Ramos (cell line): ENCODE data around the gene HBP1.

Experiments
- in situ Hi-C: fragments of 300-500 bp; cut with MboI; formaldehyde crosslinking; loops from one replicate; pipeline ENCODE4 v1.14.3; 2022; ENCODE audit warnings: low sequenced_read_pairs; ENCODE audit not compliant: unreplicated experiment

The HBP1 gene

DNA sequence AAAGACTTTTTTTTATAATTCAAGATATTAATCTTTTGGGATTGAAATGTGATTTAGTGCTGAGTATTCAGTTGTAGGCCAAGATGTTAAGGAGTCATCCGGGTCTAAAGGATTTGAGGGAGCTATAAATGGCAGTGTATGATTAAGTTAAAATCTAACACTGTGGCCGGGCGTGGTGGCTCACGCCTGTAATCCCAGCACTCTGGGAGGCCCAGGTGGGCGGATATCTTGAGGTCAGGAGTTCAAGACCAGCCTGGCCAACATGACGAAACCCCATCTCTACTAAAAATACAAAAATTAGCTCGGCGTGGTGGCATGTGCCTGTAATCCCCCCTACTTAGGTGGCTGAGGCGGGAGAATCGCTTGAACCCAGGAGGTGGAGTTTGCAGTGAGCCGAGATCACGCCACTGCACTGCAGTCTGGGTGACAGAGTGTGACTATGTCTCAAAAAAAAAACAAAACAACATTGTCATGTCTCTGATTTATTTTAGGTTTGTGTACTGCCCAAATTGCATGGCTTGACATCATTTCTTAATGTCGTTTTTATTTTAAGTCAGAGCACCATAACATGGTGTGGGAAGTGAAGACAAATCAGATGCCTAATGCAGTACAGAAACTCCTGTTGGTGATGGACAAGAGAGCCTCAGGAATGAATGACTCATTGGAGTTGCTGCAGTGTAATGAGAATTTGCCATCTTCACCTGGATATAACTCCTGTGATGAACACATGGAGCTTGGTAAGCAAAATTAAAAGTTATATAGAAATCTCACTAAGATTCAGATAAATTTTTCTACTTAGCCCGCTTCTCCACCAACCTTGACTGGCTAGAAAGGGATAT lies 10.7 kb downstream of the HBP1 start:
- in situ Hi-C loops, result loop anchor here (10.0 to 25.0 kb wide), 2 partner anchors 558 to 695 kb away; partner anchors contain the start of gene CBLL1

DNA sequence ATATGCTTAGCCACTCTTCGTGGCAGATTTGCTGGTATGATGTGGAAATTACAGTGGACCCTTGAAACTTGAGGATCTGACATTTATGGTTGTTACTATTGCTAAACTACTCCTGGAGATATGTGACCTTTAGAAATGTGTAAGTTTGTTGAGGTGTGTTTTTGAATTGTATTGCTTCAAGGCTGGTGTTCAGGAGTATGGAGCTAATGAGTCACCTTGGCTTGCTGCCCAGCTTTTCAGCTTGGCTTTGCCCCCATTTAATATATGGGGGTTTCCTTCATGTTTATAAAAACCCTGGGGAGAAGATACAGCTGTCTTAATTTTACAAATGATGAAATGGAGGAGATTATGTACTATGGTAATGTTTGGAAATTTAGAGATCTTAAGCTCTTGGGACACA lies 11.6 kb downstream of the HBP1 start:
- in situ Hi-C loops, result loop anchor here (10.0 to 25.0 kb wide), 2 partner anchors 557 to 694 kb away; partner anchors contain the start of gene CBLL1

DNA sequence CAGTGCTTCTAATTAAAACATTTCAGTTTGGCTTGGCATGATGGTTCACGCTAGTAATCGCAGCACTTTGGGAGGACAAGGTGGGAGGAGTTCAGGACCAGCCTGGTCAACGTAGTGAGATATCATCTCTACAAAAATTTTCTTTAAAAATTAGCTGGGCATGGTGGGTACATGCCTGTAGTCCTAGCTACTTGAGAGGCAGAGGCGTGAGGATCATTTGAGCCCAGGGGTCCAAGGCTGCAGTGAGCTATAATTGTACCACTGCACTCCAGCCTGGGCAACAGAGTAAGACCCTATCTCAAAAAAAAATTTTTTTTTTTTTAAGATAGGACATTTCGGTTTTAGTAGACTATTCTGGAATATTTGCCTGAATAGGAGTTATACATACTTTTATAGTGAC lies 12.4 kb downstream of the HBP1 start:
- in situ Hi-C loops, result loop anchor here (10.0 to 25.0 kb wide), 2 partner anchors 556 to 694 kb away; partner anchors contain the start of gene CBLL1

DNA sequence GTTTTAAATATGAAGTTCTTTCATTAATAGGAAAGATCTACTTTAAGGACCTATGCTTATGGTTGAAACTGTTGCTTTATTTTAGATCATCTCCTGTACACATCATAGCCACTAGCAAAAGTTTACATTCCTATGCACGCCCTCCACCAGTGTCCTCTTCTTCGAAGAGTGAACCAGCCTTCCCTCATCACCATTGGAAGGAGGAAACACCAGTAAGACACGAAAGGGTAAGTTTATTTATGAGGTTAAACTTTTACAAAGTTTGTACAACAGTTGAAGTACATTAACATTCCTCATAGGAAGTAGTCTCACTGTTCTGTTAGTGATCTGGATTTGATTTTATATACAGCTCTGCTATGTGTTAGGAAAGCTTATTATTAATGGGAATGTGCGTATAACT lies 16.9 kb downstream of the HBP1 start:
- in situ Hi-C loops, result loop anchor here (10.0 to 25.0 kb wide), 2 partner anchors 552 to 689 kb away; partner anchors contain the start of gene CBLL1

DNA sequence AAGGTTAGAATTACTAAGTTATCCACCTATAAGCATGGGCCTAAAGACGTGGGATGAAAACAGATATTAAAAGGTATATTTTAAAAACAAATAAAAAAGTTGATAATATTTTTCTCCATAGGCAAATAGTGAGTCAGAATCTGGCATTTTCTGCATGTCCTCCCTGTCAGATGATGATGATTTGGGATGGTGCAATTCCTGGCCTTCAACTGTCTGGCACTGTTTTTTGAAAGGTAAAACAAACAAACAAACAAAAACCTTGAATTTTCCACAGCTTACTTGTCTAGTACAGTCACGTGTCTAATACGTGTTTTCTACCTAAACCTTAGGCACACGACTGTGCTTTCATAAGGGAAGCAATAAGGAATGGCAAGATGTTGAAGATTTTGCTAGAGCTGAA lies 17.4 kb downstream of the HBP1 start:
- in situ Hi-C loops, result loop anchor here (10.0 to 25.0 kb wide), 2 partner anchors 551 to 689 kb away; partner anchors contain the start of gene CBLL1

DNA sequence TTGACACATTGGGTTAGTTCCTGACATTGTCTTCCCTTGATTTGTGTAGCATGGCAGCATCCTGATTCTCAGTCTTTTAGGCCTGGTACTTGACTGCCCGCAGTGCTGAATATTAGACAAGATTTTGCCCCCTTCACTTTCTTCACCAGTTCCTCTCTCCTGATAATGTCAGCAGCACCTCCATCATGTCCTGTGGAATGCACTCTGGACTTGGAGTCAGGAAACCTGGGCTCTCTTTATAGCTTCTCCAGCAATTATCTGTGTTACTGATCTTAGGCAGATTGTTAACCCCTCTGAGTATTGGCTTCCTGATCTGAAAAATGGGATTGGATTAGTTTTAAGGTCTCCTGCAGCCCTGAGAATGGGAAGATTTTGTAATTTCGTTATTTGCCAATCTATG lies 19.0 kb downstream of the HBP1 start:
- in situ Hi-C loops, result loop anchor here (10.0 to 25.0 kb wide), 2 partner anchors 550 to 687 kb away; partner anchors contain the start of gene CBLL1

DNA sequence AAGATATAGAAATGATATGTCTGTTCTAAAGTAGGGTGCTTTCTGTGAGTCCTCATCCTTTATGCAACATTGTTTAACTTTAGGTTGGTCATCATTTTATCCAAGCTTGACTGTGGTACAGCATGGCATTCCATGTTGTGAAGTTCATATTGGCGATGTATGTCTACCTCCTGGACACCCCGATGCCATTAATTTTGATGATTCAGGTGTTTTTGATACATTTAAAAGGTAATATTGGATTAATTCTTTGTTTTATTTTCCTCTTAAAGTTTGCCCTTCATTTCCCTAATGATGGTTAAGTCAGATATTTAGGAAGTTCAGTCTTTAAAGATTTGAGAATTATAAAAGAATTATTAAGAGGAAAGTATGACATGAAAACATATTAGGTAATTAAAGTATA lies 21.3 kb downstream of the HBP1 start:
- in situ Hi-C loops, result loop anchor here (25.0 kb wide), 1 partner anchor 547 kb away; the partner anchor contains the start of gene CBLL1

DNA sequence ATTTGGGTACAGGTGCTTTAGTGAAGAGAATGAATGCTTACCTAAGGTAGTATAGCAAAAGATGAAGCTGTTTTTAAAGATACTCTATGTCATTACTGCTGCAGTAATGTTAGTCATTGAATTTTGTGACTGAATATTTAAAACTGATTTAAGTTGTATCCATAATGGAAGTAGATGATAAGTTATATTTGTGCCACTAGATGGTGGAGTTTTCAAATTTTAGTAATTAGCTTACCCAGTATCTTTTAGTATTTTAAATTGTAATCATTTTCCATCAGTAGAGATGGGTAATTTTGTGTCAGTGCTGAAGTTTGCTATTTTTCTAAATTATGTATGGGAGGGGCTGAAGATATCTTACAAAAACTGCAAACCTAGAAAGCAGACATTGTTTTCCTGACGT lies 25.2 kb downstream of the HBP1 start:
- in situ Hi-C loops, result loop anchor here (25.0 kb wide), 1 partner anchor 543 kb away; the partner anchor contains the start of gene CBLL1

DNA sequence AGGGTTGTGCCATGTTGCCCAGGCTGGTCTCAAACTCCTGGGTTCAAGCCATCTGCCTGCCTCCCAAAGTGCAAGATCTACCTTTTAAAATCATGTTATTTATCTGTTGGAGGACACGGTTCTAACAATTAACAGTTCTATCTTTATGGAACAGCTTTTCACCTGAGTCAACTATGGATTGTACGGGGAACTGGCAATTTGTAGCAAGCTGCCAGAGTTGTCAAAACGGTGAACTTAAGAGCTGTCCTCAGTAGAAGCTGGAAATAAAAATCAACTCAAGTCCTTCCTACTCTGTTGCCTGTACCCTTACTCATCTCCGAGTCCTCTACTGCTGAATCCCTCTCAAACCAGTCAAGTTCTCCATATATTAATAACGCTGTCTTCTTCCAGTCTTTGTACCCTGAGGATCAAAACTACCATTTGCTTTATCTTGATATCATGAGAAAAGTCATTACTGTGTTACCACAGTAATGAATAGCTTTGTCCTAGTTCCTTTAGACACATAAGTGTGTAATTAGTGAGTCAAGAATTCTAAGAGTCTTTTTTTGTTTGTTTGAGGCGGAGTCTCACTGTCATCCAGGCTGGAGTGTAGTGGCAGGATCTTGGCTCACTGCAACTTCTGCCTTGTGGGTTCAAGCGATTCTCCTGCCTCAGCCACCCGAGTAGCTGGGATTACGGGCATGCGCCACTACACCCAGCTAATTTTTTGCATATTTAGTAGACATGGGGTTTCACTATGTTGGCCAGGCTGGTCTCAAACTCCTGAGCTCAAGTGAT lies 28.2 kb downstream of the HBP1 start:
- in situ Hi-C loops, result loop anchor here (25.0 kb wide), 1 partner anchor 540 kb away; the partner anchor contains the start of gene CBLL1

DNA sequence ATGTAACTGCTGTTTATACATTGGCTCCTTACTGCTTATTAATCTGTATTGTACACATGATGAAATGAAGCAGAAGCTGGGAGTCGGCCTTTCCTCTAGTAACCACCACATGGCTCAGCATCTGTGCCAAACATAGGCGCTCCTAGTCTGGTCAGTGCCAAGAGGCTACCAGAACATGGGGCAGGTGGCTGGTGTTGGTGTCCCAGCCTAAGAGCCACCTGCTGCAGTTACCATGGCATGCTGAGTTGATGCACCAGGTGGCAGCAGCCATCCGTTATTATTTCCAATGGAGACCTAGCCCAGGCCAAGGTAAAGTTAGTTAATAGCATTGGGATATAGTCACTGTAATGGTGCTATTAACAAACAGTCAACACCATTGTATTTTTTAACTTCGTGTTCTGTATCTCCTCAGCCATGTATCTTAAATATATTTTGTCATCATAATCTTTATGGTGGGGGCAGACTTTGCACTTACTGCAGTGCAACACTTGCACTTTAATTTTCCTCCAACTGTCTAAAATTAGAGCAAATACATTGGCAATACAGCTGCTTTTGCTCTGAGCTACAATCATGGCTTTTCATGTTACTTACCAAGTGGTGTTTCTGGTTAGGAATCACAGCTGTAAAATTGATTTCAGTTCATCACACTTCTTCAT lies 33.1 kb downstream of the HBP1 start:
- in situ Hi-C loops, result no loop called here

DNA sequence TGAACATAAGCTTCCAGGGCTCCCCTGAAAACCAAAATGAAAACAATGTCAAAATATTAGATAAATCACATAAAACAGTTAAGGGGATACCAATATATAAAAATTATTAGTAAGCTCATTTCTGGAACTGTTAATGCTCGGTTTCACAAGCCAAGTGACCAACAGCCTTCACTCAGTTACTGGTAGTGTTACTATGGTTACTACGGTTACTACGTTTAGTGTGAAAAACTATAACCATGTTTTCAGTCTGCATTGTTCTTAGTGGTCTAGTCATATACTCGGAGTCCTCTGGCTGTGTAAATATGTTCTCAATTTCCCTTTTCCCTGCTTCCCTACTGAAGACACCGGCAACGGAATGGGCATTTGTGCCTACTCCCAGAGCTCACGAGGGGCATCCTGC lies 34.8 kb downstream of the HBP1 start:
- in situ Hi-C loops, result no loop called here

DNA sequence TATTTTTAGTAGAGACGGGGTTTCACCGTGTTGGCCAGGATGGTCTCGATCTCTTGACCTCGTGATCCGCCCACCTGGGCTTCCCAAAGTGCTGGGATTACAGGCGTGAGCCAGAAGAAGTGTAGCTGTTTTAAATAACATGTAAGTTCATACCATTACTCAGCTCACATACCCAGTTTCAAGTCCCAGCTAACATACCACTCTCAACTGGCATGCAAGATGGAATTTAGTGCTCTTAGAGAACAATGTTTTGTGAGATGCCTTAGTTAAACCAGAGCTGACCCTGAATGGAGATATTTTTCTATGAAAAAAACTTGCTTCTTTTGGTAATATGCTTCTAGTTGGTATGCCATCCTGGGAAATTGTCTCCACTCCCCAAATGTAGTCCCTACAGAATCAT lies 37.3 kb downstream of the HBP1 start:
- in situ Hi-C loops, result no loop called here

DNA sequence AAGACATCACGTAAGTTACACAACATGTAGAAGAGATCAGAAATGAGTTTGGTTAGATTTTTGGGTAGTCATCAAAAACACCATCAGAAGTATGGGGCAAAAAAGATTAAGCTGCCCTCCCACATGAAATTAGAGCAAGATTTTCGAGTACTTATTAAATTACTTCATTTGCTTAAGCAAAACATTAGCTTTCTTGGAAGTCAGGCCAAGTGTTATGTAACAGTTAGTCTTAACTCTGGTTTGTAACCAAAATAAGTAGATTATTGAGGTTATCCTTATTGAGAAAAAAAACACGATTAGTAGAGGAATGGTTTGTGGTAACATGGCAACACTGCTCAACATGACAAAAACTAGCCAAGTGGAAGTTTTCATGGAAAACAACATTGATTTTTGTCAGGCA lies 37.9 kb downstream of the HBP1 start:
- in situ Hi-C loops, result no loop called here

DNA sequence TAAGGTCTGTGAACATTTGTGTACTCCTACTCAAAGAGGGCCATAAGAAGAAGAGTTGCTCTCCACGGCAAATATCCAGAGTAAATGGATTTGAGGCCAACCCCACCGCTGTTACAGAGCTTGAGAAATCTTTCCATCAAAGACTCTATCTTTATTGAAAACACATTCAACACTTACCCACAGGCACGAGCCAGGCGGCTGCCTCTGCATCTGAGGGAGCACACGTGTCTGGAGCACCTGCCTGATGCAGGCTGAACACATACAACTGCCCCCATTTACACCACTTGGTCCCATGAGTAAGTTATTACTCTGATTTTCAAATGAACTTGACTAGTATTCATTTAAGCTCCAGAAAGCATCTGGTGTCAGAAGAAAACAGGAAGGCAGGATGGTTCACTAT lies 38.7 kb downstream of the HBP1 start:
- in situ Hi-C loops, result no loop called here

DNA sequence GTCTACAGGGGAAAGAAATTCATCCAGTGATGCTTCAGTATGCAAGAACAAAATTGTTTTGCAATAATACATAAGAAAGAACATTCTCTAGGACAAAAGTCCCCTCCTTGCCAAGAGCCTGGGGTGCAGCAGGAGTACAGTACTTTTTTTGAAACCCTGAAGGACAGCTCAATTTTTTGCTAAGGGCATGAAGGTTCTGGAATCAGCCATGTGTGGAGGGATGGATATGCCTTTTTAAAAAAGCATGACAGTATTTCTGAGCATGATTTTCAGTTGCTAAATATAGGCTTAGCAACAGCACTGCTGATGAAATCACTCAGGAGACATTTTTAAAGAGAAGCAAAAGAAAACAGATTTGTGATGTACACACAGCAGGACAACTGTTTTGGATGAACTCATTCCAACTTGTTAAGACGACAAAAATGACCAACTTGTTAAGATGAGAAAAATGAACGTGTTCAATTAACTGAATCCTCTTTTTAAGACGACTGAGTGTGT lies 39.3 kb downstream of the HBP1 start:
- in situ Hi-C loops, result no loop called here

DNA sequence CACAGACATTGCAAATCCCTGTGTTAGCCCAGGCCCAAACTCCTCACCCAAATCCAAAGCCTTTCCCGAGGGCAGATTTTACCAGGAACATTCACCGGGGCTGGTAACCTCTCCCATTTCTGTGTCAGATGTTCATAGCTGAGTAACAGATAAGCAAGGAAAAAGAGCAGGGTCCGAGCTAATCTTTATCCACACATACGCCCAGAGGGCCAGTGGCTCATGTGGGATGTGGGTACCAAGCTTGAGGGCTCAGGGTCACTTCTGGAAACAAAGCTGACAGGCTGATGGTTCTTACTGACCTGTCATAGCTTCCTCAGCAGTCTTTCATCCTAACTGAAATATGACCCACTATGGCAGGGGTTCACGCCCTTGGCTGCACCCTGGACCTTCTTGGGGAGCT lies 39.8 kb downstream of the HBP1 start:
- in situ Hi-C loops, result no loop called here

DNA sequence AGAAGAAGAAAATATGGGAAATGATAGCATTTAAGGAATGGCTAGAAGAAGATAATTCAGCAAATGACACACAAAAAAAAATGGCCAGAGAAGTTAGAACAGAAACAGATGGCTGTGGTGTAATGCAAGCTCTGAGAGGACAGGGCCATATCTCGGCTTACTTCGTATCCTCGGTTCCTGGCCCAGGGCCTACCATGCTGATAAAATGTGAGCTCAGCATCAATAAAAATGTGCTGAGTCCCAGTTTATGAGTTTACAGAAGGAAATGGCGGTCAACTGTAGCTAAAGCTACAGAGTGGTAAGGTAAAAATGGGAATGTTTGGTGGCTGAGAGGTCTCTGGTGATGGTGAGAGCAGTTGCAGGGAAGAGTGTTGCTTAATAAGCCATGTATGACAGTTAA lies 40.8 kb downstream of the HBP1 start:
- in situ Hi-C loops, result no loop called here

DNA sequence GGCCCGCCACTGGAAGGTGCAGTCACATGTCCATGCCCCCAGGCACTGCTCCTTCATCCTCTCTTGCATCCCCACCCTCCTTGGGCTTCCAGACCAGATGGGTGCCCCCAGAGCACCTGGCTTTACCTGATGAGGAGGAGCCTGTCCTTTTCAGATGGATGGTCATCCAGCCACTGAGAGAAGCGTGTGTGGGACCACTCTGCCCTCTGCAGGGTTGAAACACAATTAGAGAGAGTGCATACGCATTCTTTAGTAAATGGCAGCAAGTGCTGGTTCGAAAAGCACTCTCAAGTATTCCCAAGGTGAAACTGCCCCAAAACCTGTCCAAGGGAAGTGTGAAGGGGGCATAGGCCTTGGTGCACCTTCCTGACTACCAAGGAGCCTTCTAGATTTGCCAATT lies 41.6 kb downstream of the HBP1 start:
- in situ Hi-C loops, result no loop called here

DNA sequence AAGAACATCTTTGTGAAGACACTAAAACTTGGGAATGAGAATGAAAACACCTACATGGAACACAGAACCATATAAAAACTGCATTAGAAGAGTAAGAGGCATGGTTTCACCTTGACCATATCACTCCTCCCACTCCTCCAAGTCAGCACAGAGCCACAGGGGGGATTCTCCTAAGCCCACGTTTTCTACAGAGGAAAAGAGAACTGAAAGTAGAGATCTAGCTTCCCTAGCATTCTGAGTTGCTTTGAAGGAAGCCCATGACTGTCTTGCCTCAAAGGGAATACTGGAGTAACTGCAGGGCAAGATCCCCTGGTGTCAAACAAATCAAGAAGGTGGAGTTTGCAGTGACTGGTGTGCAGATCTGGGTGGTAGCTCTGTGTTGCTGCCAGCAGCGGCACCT lies 43.9 kb downstream of the HBP1 start:
- in situ Hi-C loops, result no loop called here

DNA sequence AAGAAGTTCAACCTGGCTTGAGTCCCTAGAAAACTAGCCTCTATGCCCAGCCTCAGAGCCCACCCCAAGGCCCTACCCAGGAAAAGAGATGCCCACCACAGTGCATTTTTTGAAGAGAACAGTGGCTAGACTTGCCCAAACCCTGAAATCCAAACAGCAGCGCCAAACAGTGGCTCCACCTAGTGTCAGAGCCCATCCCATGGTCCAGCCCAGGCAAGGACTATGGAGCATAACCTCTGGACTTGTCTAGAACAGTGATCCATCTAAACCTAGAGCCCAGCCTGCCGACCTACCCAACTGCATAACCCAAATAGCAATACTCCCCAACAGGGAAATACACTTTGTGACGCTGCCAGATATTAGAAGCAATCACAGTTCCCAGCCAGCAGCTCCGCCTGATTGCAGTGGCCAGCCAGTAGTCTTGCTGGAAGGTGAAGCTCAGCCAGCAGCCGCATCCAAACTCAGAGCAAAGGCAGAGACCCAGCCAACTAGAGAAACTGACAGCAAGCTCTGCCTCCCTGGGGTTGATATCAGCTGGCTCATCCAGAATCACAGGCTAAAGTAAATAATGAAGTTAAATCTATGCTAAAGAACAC lies 44.5 kb downstream of the HBP1 start:
- in situ Hi-C loops, result no loop called here
